Stomach smooth muscle (tissue), 2 donors: Measurements from ENCODE around the gene FAAP20.
A peak's percentile ranks its signal among the peaks of the same experiment; 100 is the strongest.

Experiments used
- H3K27ac ChIP-seq: one replicate; pipeline ENCODE4 v1.7.0; 2013; ENCODE audit warnings: mild to moderate bottlenecking, low read length, inconsistent platforms
- H3K27me3 ChIP-seq, 2 donors: one replicate each; pipeline ENCODE4 v1.7.0; 2013; ENCODE audit warnings: low read length in 2 of 2; ENCODE audit not compliant: insufficient read depth in 2 of 2, control insufficient read depth in 1 of 2
- H3K36me3 ChIP-seq, 2 donors: one replicate each; pipeline ENCODE4 v1.7.0; 2013; ENCODE audit warnings: low read length in 2 of 2; ENCODE audit not compliant: control insufficient read depth in 2 of 2, insufficient read depth in 2 of 2
- H3K4me1 ChIP-seq: one replicate; pipeline ENCODE4 v1.7.0; 2013; ENCODE audit warnings: low read length; ENCODE audit not compliant: control insufficient read depth, insufficient read depth
- H3K4me3 ChIP-seq, 2 donors: one replicate each; pipeline ENCODE4 v1.7.0; 2013; ENCODE audit warnings: low read length in 2 of 2
- H3K9ac ChIP-seq, 2 donors: one replicate each; pipeline ENCODE4 v1.7.0; 2013; ENCODE audit warnings: low read length in 2 of 2, mild to moderate bottlenecking in 1 of 2
- H3K9me3 ChIP-seq, 2 donors: one replicate each; pipeline ENCODE4 v1.7.0; 2013; ENCODE audit warnings: low read length in 2 of 2; ENCODE audit not compliant: control insufficient read depth in 2 of 2
- donor health status: healthy.
- donor health status: Pancreatic carcinoma.

The FAAP20 gene

DNA sequence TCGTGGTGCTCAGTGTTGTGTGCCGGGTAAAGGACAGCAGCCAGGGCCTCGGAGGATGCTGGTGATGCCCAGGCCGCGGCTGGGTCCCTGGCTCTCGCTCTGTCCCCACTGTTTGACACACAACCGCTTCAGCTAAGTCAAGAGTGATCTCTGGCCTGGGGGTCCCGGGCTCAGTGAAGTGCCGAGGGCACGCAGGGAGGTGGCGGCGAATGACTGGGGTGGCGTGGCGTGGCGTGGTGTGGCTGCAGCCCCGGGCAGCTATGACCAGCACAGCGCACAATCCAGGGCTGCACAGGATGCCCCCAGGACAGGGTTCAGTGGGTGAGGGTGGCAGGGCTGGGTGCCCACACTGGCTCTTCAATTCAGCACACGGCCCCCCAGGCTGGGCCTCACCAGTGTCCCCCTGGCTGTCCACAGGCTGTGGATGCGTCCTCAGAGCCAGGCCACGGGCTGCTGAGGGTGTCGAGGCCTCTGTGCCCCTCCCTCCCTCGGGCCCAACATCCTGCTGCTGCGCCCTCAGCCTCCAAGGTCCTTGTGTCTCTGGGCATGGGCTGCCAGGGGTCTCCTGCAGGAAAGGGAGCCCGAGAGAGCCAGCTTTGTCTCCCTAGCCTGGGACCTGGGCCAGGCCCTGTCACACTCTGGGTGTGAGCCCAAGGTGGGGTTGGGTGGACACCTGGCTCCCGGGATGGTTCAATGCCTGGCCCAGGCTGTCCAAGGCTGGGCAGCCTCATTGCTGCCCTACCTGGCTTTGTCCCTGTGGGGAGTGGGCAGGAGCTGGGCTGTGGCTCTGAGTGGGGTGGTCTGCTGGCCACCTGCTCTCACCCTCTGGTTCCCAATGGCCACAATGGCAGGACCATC lies 21.6 kb upstream of the FAAP20 start:
- H3K27me3 ChIP-seq = no peaks in the 10 kb centered on the region
- H3K9ac ChIP-seq = no peak overlapping the region
- no peak overlapping the region for H3K4me3 ChIP-seq
- peaks cover 30% of the 10 kb centered on the region for H3K4me1 ChIP-seq
- no peaks in the 10 kb centered on the region for H3K9me3 ChIP-seq
- H3K36me3 ChIP-seq = no peaks in the 10 kb centered on the region
- H3K27ac ChIP-seq = no peak overlapping the region

DNA sequence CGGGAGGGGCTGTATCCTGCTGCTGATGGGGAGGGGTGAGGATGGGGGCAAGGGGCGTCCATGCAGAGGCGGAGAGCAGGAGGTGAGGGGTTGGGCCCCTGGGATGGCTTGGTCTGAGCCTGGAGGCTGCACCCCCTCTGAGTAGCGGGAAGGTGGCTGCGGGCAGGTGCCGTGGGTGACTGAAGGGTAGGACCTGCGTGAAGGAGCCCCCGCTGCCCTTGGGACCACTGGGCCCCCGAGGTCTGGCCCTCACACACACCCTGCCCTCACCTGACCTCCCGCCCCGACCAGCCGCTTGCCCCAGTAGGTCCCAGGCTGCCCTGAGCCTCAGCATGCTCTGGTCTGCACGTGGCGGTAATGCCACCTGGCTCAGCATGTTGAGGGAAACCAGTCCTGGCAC lies 20.8 kb upstream of the FAAP20 start:
- Histone ChIP-seq H3K4me3 (no peak overlapping the region), H3K27ac (no peak overlapping the region)

DNA sequence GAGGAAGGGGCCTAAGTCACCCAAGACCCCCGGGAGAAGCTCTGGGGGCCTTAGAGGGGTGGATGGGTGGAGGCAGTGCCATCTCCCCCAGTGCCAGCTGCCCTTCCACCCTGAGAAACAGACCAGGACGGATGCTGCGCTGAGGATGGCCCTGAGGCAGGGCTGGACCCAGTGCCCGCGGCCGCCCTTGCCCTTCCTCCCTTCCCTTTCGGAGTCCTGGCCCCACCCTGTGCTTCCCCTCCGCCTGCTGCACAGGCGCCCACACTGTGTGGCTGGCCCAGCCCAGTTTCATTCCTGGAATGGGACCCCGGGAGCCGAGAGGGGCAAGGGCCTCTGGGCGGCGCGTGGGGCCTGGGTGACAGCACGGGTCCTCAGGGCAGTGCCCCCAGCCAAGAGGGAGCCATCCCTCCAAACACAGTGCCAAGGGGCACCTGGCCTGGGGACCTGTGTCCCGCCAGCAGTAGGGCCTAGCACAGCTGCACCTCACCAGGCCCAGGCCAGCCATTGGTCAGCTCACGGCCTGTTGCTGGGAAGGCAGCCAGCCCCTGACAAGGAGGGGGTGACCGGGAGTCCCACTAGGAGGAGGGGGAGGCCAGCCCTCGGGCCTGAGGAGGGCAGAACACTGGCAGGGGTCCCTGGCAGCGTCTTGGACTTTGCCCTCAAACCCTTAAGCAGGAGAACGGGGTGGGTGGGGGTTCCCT lies 20.1 kb upstream of the FAAP20 start:
- Histone ChIP-seq H3K27me3 (no peaks in the 10 kb centered on the region), H3K4me1 (peaks cover 39% of the 10 kb centered on the region), H3K9me3 (no peaks in the 10 kb centered on the region), H3K4me3 (peak overlapping the region; percentile 1 to 47), H3K9ac (peak overlapping the region; percentile 86 to 99), H3K36me3 (no peaks in the 10 kb centered on the region), H3K27ac (peak overlapping the region; percentile 100)

More for the DNA sequence above, 20.8 kb upstream of the FAAP20 start:
- Histone ChIP-seq H3K4me1 (peaks cover 34% of the 10 kb centered on the region), H3K36me3 (no peaks in the 10 kb centered on the region), H3K9ac (peak overlapping the region; percentile 29 to 86), H3K27me3 (no peaks in the 10 kb centered on the region), H3K9me3 (no peaks in the 10 kb centered on the region)

DNA sequence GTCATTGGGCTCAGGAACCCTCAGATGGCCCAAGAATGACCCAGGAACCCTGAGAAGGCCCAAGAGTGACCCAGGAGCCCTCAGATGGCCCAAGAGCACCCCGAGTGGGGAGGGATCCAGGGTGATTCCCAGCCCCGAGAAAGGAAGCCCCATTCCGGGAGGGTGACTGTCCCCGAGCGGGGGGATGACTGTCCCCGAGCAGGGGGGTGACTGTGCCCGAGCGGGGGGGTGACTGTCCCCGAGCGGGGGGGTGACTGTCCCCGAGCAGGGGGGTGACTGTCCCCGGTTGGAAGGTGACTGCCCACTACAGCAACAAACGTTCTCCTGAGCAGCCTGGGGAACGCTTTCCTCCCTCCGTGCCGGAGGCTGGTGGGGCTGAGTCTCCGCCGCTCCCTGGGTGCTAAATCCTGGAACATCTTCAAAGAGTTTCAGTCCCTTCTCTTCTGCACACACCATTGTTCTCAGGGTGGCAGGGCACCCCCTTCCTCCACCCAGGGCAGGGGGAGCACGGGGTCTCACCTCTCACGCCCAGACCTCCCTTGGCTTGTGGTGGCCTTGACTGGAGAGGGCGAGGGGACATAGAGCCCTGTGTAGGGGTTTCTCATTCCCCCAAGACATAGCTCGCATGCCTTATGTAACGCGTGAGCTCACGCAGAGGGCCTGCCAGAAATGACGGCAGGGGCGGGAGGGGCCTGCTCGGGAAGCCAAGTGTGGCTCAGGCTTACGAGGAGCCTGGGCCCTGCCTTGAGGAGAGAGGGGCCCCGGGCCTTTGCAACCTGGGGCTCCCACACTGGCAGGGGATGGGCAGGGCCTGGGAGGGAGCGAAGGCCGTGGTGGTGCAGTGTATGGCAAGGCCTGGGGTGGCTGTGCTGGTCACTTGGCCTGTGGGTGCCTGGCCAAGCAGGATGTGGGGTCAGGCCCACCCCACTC lies 19.3 kb upstream of the FAAP20 start:
- Histone ChIP-seq H3K9ac (peak overlapping the region; percentile 86 to 99), H3K4me3 (peak overlapping the region; percentile 56 to 76), H3K36me3 (no peaks in the 10 kb centered on the region), H3K4me1 (peaks cover 48% of the 10 kb centered on the region), H3K9me3 (no peaks in the 10 kb centered on the region), H3K27ac (peak overlapping the region; percentile 100), H3K27me3 (no peaks in the 10 kb centered on the region)

DNA sequence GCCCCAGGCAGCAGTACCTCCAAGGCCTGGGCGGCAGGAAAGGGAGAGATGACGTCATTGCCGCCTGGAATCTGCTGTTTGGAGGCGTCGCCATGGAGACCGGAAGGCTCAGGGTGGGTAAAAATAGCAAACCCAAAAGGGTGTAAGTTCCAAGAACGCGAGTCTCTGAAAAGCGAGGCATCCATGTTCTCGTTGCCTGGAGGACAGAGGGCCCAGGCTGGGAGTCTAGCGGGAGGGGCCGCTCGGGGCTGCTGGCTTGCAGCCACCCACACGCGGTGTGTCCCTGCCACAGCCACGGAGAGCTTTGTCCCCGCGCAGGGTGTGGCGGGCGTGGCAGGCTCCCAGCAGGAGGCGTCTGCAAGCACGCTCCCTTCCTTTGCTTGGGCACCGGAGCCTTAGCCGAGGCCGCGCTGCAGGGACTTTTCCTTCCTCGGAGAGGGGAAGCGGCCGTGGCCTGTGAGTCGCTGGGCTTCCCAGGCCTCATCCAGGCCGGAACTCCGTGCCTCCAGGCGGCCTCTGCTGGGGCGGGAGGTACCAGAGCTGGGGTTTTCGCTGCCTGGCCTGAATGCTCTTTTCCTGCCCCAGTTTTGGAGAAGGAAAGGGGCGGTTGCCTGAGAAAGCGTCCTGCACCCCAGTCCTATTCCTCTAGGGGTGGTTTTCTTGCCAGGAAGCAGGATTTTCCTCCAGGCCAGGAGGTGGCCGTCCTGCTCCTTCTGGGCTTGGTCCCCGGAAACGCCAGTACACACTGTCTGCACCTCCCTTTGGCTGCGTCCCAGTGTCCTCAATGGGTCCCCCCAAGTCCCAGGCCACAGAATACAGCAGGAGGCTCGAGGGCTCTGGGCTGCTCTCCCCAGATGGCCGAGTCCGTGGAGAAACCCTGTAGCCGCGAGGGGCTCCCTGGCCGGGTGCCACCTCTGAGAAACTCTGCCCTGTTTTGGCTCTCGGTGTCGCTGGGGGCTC lies 18.2 kb upstream of the FAAP20 start:
- no peaks in the 10 kb centered on the region for H3K36me3 ChIP-seq
- H3K4me1 ChIP-seq = peaks cover 58% of the 10 kb centered on the region
- H3K27me3 ChIP-seq = no peaks in the 10 kb centered on the region
- H3K4me3 ChIP-seq = peak overlapping the region; percentile 56 to 76
- H3K9ac ChIP-seq = peak overlapping the region; percentile 86 to 99
- peak overlapping the region; percentile 100 for H3K27ac ChIP-seq
- no peaks in the 10 kb centered on the region for H3K9me3 ChIP-seq

DNA sequence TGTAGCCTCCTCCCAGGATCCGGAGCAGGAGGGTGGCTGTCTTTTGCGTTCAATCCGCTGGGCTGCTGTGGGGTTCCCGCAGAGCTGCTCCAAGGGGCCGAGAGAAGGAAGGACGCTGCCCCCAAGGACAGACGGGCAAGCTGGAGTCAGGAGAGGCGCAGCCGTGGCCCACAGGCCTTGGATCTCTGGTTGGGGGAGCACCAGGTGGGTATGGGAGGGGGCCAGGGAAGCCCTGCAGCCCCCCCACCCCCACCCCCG lies 17.6 kb upstream of the FAAP20 start:
- H3K36me3 ChIP-seq = no peaks in the 10 kb centered on the region
- H3K27ac ChIP-seq = peak overlapping the region; percentile 100
- no peaks in the 10 kb centered on the region for H3K27me3 ChIP-seq
- H3K4me1 ChIP-seq = peaks cover 64% of the 10 kb centered on the region
- H3K9me3 ChIP-seq = no peaks in the 10 kb centered on the region
- H3K4me3 ChIP-seq = peak overlapping the region; percentile 12 to 76
- H3K9ac ChIP-seq = peak overlapping the region; percentile 79 to 86

DNA sequence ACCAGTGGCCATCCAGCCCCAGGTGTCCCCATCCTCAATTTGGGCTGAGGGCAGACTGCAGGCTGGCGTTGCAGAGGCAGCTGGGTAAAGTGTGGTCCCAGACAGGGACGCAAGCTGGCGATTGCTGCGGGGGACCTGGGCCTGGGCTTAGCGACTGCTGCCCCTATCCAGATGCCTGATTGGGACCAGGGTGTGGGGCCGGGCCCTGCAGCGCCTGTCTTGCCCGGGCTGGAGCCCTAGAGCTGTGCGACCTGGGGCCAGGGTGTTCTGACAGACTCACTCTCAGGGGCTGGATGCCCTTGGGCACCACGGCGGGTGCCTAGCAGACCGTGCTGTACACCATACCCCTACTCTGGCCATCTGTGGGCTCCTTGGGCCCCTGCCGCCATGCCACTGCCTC lies 16.2 kb upstream of the FAAP20 start:
- Histone ChIP-seq H3K27me3 (no peaks in the 10 kb centered on the region), H3K4me1 (peaks cover 75% of the 10 kb centered on the region), H3K9me3 (no peaks in the 10 kb centered on the region), H3K9ac (no peak overlapping the region), H3K27ac (peak overlapping the region; percentile 37), H3K36me3 (no peaks in the 10 kb centered on the region), H3K4me3 (no peak overlapping the region)

DNA sequence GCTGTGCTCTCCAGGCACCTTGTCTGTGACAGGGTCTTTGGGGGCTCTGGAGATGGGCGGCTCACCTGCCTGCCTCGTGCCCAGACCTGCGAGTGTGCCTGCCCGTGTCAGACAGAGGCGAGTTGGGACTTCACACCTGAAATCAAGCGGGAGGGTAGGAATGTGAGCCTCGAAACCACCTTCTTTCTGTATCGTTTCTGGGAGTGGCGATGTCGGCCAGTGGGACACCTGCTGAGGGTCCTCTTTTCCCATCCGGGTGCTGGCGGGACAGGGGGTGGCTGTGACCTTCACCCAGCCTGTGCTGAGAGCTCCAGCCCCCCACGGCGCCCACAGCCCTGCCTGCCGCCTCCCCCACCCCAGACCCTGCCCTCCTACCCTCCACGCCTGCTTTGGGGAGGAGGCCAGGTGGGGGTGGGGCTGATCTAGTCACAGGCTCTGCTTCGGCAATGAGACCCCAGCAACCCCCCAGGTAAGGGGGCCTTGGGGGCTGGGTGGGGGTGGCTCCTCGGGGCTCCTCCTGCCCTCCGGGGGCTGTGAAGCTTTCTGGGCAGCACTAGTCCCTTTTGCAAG lies 15.6 kb upstream of the FAAP20 start:
- H3K4me3 ChIP-seq = no peak overlapping the region
- no peaks in the 10 kb centered on the region for H3K9me3 ChIP-seq
- no peak overlapping the region for H3K9ac ChIP-seq
- no peaks in the 10 kb centered on the region for H3K36me3 ChIP-seq
- no peaks in the 10 kb centered on the region for H3K27me3 ChIP-seq
- peaks cover 81% of the 10 kb centered on the region for H3K4me1 ChIP-seq
- peak overlapping the region; percentile 87 for H3K27ac ChIP-seq

DNA sequence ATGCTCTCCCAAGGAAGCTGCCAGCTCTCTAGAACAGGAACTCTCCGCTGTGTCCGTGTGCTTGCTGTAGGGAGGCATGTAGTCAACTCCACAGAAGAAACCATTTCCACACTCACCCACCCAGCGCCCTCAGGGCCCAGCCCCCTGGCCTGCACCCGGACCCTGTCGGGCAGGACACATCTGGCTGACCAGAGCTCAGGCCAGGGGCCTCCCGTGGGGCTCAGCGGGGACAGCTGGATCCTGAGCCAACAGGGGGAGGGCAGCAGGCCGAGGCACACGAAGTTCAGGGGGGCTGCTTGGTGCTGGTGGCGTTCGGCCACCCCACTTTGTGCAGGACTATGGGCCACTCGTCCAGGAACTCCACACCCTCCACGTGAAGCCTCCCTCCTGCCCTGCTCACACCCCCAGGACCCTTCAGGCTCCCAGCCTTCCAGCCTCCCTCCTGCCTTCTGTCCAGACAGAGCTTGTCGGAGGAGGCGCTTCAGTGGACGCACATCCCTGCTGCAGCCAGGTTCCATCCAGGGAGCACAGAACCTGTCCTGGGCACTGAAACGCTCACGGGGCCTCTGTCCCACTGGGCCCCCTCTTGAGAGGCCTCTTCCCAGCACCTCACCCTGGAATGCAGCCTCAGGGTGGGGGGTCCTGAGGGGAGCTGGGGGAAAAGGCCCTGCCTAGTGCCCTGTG lies 15.0 kb upstream of the FAAP20 start:
- Histone ChIP-seq H3K36me3 (no peaks in the 10 kb centered on the region), H3K9me3 (no peaks in the 10 kb centered on the region), H3K4me1 (peaks cover 78% of the 10 kb centered on the region), H3K27ac (peak overlapping the region; percentile 87), H3K27me3 (no peaks in the 10 kb centered on the region), H3K9ac (no peak overlapping the region), H3K4me3 (no peak overlapping the region)
